MM.1S (cell line): ENCODE results near the gene MGAT5.
A peak's percentile ranks its signal among the peaks of the same experiment; 100 is the strongest.

ENCODE experiments used
- DNase-seq: peaks from one replicate; pipeline ENCODE4 v3.0.0-alpha.2; 2015
- H2AFZ ChIP-seq: fragments of 300-600 bp; sonication (generic); 2 replicates; pipeline ENCODE4 v1.6.0; 2016; ENCODE audit warnings: antibody characterized with exemption, low read length
- H3F3A ChIP-seq: fragments of 300-600 bp; sonication (generic); 2 replicates; pipeline ENCODE4 v1.6.1; 2016; ENCODE audit warnings: mild to moderate bottlenecking, antibody characterized with exemption, low read length, moderate library complexity, mixed read lengths; ENCODE audit not compliant: insufficient read depth
- H3K27ac ChIP-seq: fragments of 300-600 bp; sonication (generic); 2 replicates; pipeline ENCODE4 v1.5.1; 2016; ENCODE audit warnings: mild to moderate bottlenecking, low read length
- H3K27me3 ChIP-seq: fragments of 300-600 bp; sonication (generic); replicated peaks from 2 replicates; pipeline ENCODE4 v1.6.0; 2016; ENCODE audit warnings: low read length; ENCODE audit not compliant: insufficient read depth
- H3K36me3 ChIP-seq: fragments of 300-600 bp; sonication (generic); replicated peaks from 2 replicates; pipeline ENCODE4 v1.6.1; 2016; ENCODE audit warnings: mild to moderate bottlenecking, low read length, mixed read lengths; ENCODE audit not compliant: insufficient read depth
- H3K4me1 ChIP-seq: fragments of 300-600 bp; sonication (generic); 2 replicates; pipeline ENCODE4 v1.6.1; 2016; ENCODE audit warnings: low read length, mixed read lengths
- H3K4me2 ChIP-seq: fragments of 300-600 bp; sonication (generic); 2 replicates; pipeline ENCODE4 v1.6.0; 2016; ENCODE audit warnings: low read depth, low read length
- H3K4me3 ChIP-seq: fragments of 300-600 bp; sonication (generic); 2 replicates; pipeline ENCODE4 v1.5.1; 2016; ENCODE audit warnings: low read length, mixed read lengths
- H3K79me2 ChIP-seq: fragments of 300-600 bp; sonication (generic); 2 replicates; pipeline ENCODE4 v1.6.1; 2016; ENCODE audit warnings: mixed run types, low read length, mixed read lengths
- H3K9ac ChIP-seq: fragments of 300-600 bp; sonication (generic); 2 replicates; pipeline ENCODE4 v1.6.1; 2016; ENCODE audit warnings: low read length, mixed read lengths
- H3K9me2 ChIP-seq: fragments of 300-600 bp; sonication (generic); replicated peaks from 2 replicates; pipeline ENCODE4 v1.6.1; 2016; ENCODE audit warnings: mild to moderate bottlenecking, low read length, mixed read lengths; ENCODE audit not compliant: insufficient read depth
- H3K9me3 ChIP-seq: fragments of 300-600 bp; sonication (generic); replicated peaks from 2 replicates; pipeline ENCODE4 v1.6.1; 2016; ENCODE audit warnings: mild to moderate bottlenecking, low read length, mixed read lengths; ENCODE audit not compliant: insufficient read depth
- H4K20me1 ChIP-seq: fragments of 300-600 bp; sonication (generic); 2 replicates; pipeline ENCODE4 v1.6.1; 2016; ENCODE audit warnings: mild to moderate bottlenecking, low read length, moderate library complexity, mixed read lengths; ENCODE audit not compliant: insufficient read depth
- EZH2 ChIP-seq: fragments of 300-600 bp; sonication (generic); optimal IDR thresholded peaks from 2 replicates; pipeline ENCODE3; 2017; ENCODE audit warnings: low read depth, mild to moderate bottlenecking, antibody characterized with exemption, low read length, mixed read lengths
- EZH2phosphoT487 ChIP-seq: fragments of 300-600 bp; sonication (generic); IDR thresholded peaks from 2 replicates; pipeline ENCODE4 v1.6.1; 2018; ENCODE audit warnings: antibody characterized with exemption, low read length
- TF ChIP-seq, protein P1 (sequence below): fragments of 300-600 bp; sonication (generic); IDR thresholded peaks from 2 replicates; pipeline ENCODE4 v1.5.1; 2016; ENCODE audit warnings: antibody characterized with exemption, low read length, mixed read lengths

The MGAT5 gene

DNA sequence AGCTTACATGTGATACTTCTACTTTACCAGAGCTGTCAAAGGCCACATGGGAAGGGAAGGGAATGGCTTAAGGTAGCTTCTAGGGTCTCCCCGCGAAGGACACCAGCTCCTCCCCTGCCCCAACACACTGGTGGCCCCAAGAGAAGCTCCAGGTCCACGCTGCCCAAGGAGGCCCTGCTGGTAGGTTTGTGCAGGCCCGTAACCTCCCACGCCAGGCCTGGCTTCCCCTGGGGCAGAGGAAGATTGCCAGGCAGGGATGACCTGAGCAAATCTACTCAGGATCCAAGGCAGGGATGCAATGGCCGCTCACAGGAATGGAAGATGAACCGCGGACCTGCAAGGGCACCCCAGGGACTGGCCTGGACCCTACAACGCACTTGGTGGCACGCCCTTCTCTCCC lies 205.1 kb downstream of the MGAT5 start:
- H3F3A ChIP-seq: no peaks in the 10 kb centered on the region

DNA sequence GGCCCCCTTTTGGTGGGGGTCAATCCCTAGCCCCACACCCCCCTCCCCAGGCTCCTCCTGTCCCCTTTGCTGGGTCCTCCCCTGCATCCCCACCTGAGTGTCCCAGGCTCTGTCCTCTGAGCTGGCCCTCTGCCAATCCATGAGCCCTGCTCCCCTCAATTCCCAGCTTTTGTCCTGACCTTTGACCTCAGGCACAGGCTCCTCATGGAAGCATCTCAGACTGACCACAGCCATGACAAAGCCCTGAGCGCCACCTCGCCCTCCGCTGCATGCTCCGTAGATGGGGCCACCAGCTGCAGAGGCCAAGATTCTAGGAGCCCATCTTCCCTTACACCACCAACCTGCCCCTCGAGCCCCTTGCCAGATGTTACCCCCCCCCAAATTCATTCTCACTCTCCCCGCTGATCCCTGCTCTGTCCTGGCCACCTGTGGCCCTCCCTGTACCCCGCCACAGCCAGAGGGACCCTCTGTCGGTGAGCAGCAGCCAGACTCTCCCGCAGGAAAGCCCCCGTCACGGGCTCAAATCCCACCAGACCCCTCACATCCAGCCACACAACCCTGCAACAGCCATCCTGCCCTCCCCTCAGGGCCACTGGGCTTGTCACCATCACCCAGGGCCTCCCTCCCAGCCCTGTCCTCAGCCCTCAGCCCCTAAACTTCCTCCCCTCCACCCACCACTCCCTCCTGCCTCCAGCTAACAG lies 206.0 kb downstream of the MGAT5 start:
- H4K20me1 ChIP-seq: no peaks in the 10 kb centered on the region
- no peak overlapping the region for H3K9ac ChIP-seq
- no peak overlapping the region for H3K4me3 ChIP-seq

More for the DNA sequence above, 205.1 kb downstream of the MGAT5 start:
- Histone ChIP-seq H2AFZ (no peak overlapping the region), H3K4me1 (no peaks in the 10 kb centered on the region), H3K4me2 (no peak overlapping the region), H3K9ac (no peak overlapping the region), H3K9me2 (no peaks in the 10 kb centered on the region), H4K20me1 (no peaks in the 10 kb centered on the region), H3K9me3 (no peaks in the 10 kb centered on the region), H3K79me2 (no peaks in the 10 kb centered on the region), H3K27me3 (no peaks in the 10 kb centered on the region), H3K4me3 (no peak overlapping the region), H3K36me3 (no peaks in the 10 kb centered on the region), H3K27ac (no peak overlapping the region)
- no peak for DNase-seq
- TF ChIP-seq, protein P1, sequence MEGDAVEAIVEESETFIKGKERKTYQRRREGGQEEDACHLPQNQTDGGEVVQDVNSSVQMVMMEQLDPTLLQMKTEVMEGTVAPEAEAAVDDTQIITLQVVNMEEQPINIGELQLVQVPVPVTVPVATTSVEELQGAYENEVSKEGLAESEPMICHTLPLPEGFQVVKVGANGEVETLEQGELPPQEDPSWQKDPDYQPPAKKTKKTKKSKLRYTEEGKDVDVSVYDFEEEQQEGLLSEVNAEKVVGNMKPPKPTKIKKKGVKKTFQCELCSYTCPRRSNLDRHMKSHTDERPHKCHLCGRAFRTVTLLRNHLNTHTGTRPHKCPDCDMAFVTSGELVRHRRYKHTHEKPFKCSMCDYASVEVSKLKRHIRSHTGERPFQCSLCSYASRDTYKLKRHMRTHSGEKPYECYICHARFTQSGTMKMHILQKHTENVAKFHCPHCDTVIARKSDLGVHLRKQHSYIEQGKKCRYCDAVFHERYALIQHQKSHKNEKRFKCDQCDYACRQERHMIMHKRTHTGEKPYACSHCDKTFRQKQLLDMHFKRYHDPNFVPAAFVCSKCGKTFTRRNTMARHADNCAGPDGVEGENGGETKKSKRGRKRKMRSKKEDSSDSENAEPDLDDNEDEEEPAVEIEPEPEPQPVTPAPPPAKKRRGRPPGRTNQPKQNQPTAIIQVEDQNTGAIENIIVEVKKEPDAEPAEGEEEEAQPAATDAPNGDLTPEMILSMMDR: no peak
- TF ChIP-seq EZH2phosphoT487: no peak
- no peak for TF ChIP-seq EZH2

GRCh38 chr2:134460583-134460998 lies 206.7 kb downstream of the MGAT5 start:
- Histone ChIP-seq H3K4me3 (no peak overlapping the region), H3F3A (no peaks in the 10 kb centered on the region)

More for the DNA sequence above, 206.0 kb downstream of the MGAT5 start:
- Histone ChIP-seq H3F3A (no peaks in the 10 kb centered on the region), H3K9me2 (no peaks in the 10 kb centered on the region), H3K79me2 (no peaks in the 10 kb centered on the region), H3K27me3 (no peaks in the 10 kb centered on the region), H3K9me3 (no peaks in the 10 kb centered on the region), H3K4me2 (no peak overlapping the region), H3K36me3 (no peaks in the 10 kb centered on the region), H3K27ac (no peak overlapping the region), H2AFZ (no peak overlapping the region), H3K4me1 (no peaks in the 10 kb centered on the region)
- no peak for DNase-seq
- TF ChIP-seq, protein P1: no peak
- no peak for TF ChIP-seq EZH2
- TF ChIP-seq EZH2phosphoT487: no peak

More at GRCh38 chr2:134460583-134460998, 206.7 kb downstream of the MGAT5 start:
- no peaks in the 10 kb centered on the region for H3K4me1 ChIP-seq
- H3K9ac ChIP-seq: no peak overlapping the region
- peak; percentile 29 for DNase-seq
- no peak for TF ChIP-seq EZH2phosphoT487
- TF ChIP-seq, protein P1: peak; percentile 41
- H3K79me2 ChIP-seq: no peaks in the 10 kb centered on the region
- no peak overlapping the region for H2AFZ ChIP-seq
- H3K9me2 ChIP-seq: no peaks in the 10 kb centered on the region
- no peaks in the 10 kb centered on the region for H3K27me3 ChIP-seq
- no peak overlapping the region for H3K27ac ChIP-seq
- H3K36me3 ChIP-seq: no peaks in the 10 kb centered on the region
- H3K9me3 ChIP-seq: no peaks in the 10 kb centered on the region
- no peak overlapping the region for H3K4me2 ChIP-seq
- H4K20me1 ChIP-seq: no peaks in the 10 kb centered on the region
